H1 (cell line): ENCODE measurements around the gene EPHA4.
A peak's percentile ranks its signal among the peaks of the same experiment; 100 is the strongest.

Experiments used
- ATF2 ChIP-seq: IDR thresholded peaks from 2 replicates; pipeline ENCODE4 v1.6.1; 2012; ENCODE audit warnings: low read length, inconsistent platforms
- CEBPB ChIP-seq: IDR thresholded peaks from 2 replicates; pipeline ENCODE4 v1.6.1; 2012; ENCODE audit warnings: low read depth, low read length
- CTCF ChIP-seq, 3 experiments: IDR thresholded peaks; 1 replicate in 2 of 3; 2 replicates in 1 of 3; pipeline versions ENCODE4 v1.5.1 to v1.6.1; 2011; ENCODE audit warnings: low read length in 3 of 3, mild to moderate bottlenecking in 3 of 3, inconsistent platforms in 2 of 3, low read depth in 1 of 3, moderate library complexity in 1 of 3; ENCODE audit not compliant: insufficient read depth in 1 of 3; ENCODE audit errors: control extremely low read depth in 1 of 3
- EP300 ChIP-seq, 2 experiments: IDR thresholded peaks; 1 replicate in 1 of 2; 2 replicates in 1 of 2; pipeline ENCODE4 v1.6.1; 2011 to 2012; ENCODE audit warnings: low read depth in 2 of 2, low read length in 2 of 2, mild to moderate bottlenecking in 2 of 2, borderline replicate concordance in 1 of 2, inconsistent platforms in 1 of 2, moderate library complexity in 1 of 2
- EZH2 ChIP-seq: fragments of 200-600 bp; sonication (generic); IDR thresholded peaks from 2 replicates; pipeline ENCODE4 v1.7.1; 2012; ENCODE audit warnings: low read depth, mild to moderate bottlenecking, moderate library complexity, low read length, inconsistent platforms; ENCODE audit not compliant: severe bottlenecking
- HDAC6 ChIP-seq: IDR thresholded peaks from one replicate; pipeline ENCODE4 v1.7.1; 2012; ENCODE audit warnings: low read depth, mild to moderate bottlenecking, inconsistent platforms, low read length, moderate library complexity
- MAX ChIP-seq: IDR thresholded peaks from 2 replicates; pipeline ENCODE4 v1.6.1; 2012; ENCODE audit warnings: inconsistent platforms
- POLR2A ChIP-seq, 2 experiments: IDR thresholded peaks; 1 replicate in 1 of 2; 2 replicates in 1 of 2; pipeline ENCODE4 v1.6.1; 2011; ENCODE audit warnings: low read depth in 2 of 2, low read length in 2 of 2, mild to moderate bottlenecking in 2 of 2; ENCODE audit errors: control extremely low read depth in 1 of 2
- POLR2AphosphoS5 ChIP-seq: IDR thresholded peaks from 2 replicates; pipeline ENCODE4 v1.6.1; 2011; ENCODE audit warnings: low read depth, low read length
- RAD21 ChIP-seq, 2 experiments: IDR thresholded peaks in 1 of 2; conservative IDR thresholded peaks in 1 of 2; 2 replicates each; pipeline ENCODE4 v1.6.1; 2011; ENCODE audit warnings: low read depth in 2 of 2, low read length in 2 of 2, improper control_type of control experiment in 1 of 2, inconsistent platforms in 1 of 2, mild to moderate bottlenecking in 1 of 2, moderate library complexity in 1 of 2
- SP1 ChIP-seq: IDR thresholded peaks from 2 replicates; pipeline ENCODE4 v1.6.1; 2011; ENCODE audit warnings: low read depth, low read length
- YY1 ChIP-seq: IDR thresholded peaks from 2 replicates; pipeline ENCODE4 v1.6.1; 2011; ENCODE audit warnings: low read depth, mild to moderate bottlenecking, low read length

GRCh38 chr2:221572219-221572820 lies at the start of gene EPHA4:
- no peak for TF ChIP-seq EZH2
- TF ChIP-seq POLR2AphosphoS5: peak; percentile 87; the same call in 1 of the 2 replicates
- no peak for TF ChIP-seq MAX
- peak in 1 of 2 experiments; percentile 72; a peak in 1 of 3 replicates for TF ChIP-seq POLR2A (IDR thresholded peaks at IDR 0.05; ENCODE audit: control extremely low read depth in 1 of 2, low read depth in 2 of 2, low read length in 2 of 2)
- 0 out of 2 replicates have a peak, but pooled peaks have one; percentile 24 for TF ChIP-seq YY1
- no peak for TF ChIP-seq HDAC6
- TF ChIP-seq CEBPB: no peak
- no peak for TF ChIP-seq ATF2
- no peak for TF ChIP-seq CTCF (IDR thresholded peaks at IDR 0.05; ENCODE audit: control extremely low read depth in 1 of 3, insufficient read depth in 1 of 3, low read depth in 1 of 3, low read length in 3 of 3)
- no peak for TF ChIP-seq RAD21 (IDR thresholded peaks at IDR 0.05 in 1 of 2, conservative IDR thresholded peaks at IDR 0.05 in 1 of 2; ENCODE audit: low read depth in 2 of 2, low read length in 2 of 2)
- TF ChIP-seq EP300 (IDR thresholded peaks at IDR 0.05; ENCODE audit: borderline replicate concordance in 1 of 2, low read depth in 2 of 2, low read length in 2 of 2): no peak
- peak; percentile 76 for TF ChIP-seq SP1
